ENCODE data around the gene A2M.

- no peak for TF ChIP-seq TARDBP (CRISPR knock-in tag; IDR thresholded peaks at IDR 0.05)
- TF ChIP-seq, protein P1, sequence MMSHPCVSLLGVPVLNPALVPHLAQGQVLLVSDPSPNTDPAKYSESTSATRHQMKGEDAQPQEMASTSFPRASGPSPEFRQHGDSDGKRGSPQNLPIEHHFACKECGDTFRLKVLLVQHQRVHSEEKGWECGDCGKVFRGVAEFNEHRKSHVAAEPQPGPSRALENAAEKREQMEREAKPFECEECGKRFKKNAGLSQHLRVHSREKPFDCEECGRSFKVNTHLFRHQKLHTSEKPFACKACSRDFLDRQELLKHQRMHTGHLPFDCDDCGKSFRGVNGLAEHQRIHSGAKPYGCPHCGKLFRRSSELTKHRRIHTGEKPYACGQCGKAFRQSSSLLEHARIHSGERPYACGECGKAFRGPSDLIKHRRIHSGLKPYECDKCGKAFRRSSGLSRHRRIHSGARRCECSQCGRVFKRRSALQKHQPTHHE (CRISPR knock-in tag; IDR thresholded peaks at IDR 0.05; ENCODE audit: borderline replicate concordance) = no peak
- TF ChIP-seq GABPA (IDR thresholded peaks at IDR 0.05; ENCODE audit: low read depth, low read length) = no peak
- no peak for TF ChIP-seq GABPA (CRISPR knock-in tag; IDR thresholded peaks at IDR 0.05; ENCODE audit: low read depth)
- TF ChIP-seq TCF12 (IDR thresholded peaks at IDR 0.05) = no peak
- TF ChIP-seq TCF12 (CRISPR knock-in tag; IDR thresholded peaks at IDR 0.05) = no peak
- no peak for TF ChIP-seq RBAK (CRISPR knock-in tag; IDR thresholded peaks at IDR 0.05)
- TF ChIP-seq ISL2 (CRISPR knock-in tag; IDR thresholded peaks at IDR 0.05) = no peak
- TF ChIP-seq SIN3A (IDR thresholded peaks at IDR 0.05; ENCODE audit: borderline replicate concordance, low read depth, low read length) = no peak
- no peak for TF ChIP-seq SUZ12 (IDR thresholded peaks at IDR 0.05; ENCODE audit: low read depth, low read length)
- TF ChIP-seq, protein P2, sequence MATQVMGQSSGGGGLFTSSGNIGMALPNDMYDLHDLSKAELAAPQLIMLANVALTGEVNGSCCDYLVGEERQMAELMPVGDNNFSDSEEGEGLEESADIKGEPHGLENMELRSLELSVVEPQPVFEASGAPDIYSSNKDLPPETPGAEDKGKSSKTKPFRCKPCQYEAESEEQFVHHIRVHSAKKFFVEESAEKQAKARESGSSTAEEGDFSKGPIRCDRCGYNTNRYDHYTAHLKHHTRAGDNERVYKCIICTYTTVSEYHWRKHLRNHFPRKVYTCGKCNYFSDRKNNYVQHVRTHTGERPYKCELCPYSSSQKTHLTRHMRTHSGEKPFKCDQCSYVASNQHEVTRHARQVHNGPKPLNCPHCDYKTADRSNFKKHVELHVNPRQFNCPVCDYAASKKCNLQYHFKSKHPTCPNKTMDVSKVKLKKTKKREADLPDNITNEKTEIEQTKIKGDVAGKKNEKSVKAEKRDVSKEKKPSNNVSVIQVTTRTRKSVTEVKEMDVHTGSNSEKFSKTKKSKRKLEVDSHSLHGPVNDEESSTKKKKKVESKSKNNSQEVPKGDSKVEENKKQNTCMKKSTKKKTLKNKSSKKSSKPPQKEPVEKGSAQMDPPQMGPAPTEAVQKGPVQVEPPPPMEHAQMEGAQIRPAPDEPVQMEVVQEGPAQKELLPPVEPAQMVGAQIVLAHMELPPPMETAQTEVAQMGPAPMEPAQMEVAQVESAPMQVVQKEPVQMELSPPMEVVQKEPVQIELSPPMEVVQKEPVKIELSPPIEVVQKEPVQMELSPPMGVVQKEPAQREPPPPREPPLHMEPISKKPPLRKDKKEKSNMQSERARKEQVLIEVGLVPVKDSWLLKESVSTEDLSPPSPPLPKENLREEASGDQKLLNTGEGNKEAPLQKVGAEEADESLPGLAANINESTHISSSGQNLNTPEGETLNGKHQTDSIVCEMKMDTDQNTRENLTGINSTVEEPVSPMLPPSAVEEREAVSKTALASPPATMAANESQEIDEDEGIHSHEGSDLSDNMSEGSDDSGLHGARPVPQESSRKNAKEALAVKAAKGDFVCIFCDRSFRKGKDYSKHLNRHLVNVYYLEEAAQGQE (IDR thresholded peaks at IDR 0.05; ENCODE audit: borderline replicate concordance in 1 of 2, low read depth in 1 of 2, low read length in 2 of 2) = no peak
- no peak for TF ChIP-seq NFIC (IDR thresholded peaks at IDR 0.05; ENCODE audit: low read length)
- TF ChIP-seq, protein P3, sequence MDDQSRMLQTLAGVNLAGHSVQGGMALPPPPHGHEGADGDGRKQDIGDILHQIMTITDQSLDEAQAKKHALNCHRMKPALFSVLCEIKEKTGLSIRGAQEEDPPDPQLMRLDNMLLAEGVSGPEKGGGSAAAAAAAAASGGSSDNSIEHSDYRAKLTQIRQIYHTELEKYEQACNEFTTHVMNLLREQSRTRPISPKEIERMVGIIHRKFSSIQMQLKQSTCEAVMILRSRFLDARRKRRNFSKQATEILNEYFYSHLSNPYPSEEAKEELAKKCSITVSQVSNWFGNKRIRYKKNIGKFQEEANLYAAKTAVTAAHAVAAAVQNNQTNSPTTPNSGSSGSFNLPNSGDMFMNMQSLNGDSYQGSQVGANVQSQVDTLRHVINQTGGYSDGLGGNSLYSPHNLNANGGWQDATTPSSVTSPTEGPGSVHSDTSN (CRISPR knock-in tag; IDR thresholded peaks at IDR 0.05; ENCODE audit: borderline replicate concordance) = no peak
- no peak for TF ChIP-seq TAF1 (CRISPR knock-in tag; IDR thresholded peaks at IDR 0.05)
- TF ChIP-seq, protein P4, sequence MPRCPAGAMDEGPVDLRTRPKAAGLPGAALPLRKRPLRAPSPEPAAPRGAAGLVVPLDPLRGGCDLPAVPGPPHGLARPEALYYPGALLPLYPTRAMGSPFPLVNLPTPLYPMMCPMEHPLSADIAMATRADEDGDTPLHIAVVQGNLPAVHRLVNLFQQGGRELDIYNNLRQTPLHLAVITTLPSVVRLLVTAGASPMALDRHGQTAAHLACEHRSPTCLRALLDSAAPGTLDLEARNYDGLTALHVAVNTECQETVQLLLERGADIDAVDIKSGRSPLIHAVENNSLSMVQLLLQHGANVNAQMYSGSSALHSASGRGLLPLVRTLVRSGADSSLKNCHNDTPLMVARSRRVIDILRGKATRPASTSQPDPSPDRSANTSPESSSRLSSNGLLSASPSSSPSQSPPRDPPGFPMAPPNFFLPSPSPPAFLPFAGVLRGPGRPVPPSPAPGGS (CRISPR knock-in tag; IDR thresholded peaks at IDR 0.05) = no peak
Observed at GRCh38 chr12:9106067-9106466, 9.7 kb downstream of the A2M start.

Measured in HepG2 (cell line).